Measurements from ENCODE around the gene ACAD11. TPM values are rescaled to one million over a fixed set of nuclear protein-coding genes. Genes with fewer than 3 reads are reported as not detected.

The ACAD11 gene
- total RNA-seq, 1 experiment from 2014 or later = 20.3 TPM

DNA sequence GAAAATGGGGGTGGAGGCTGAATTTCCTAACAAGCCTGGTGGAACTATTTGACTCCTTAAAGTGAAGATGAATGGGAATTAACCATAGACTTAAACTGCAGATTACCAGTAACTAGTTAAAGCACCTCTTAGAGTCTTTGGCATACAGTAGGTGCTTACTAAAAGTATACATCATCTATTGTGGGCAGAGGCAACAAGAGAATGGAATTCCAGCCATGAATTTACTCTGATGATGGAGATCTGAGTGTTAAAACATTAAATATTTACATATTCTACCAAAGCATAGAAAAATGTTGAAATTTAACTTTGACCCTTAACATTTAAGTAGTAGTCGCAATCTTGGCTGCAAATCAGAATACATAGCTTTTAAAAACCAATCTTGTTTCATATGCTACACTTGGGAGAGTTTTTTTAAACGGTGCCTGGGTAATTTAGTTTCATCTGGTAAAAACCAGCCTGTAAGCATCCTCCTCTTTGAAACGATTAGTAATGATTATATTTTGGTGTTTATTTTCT is 5.7 kb upstream of the ACAD11 start:
- POLR2A ChIA-PET = no interaction called here
- Mint-ChIP-seq H3K9me3 (no peaks in the 10 kb centered on the region), H3K4me1 (peaks cover 13% of the 10 kb centered on the region), H3K36me3 (0 out of 2 replicates have a peak, but pooled peaks cover 3% of the 10 kb centered on the region), H3K27me3 (ENCODE audit: low read depth) (no peaks in the 10 kb centered on the region), H3K27ac (no peak overlapping the region), H3K4me3 (no peak overlapping the region)
- ATAC-seq = no peak
- CTCF ChIA-PET = interaction anchor here (1.4 kb wide), 1 partner anchor 24 kb away, joined by 4 read pairs; no protein-coding TSS in a partner anchor
- TF ChIP-seq ATF2 (CRISPR knock-in tag; IDR thresholded peaks at IDR 0.05; ENCODE audit: borderline replicate concordance, low read depth) (no peak), GABPB1 (CRISPR knock-in tag; IDR thresholded peaks at IDR 0.05) (no peak), ZNF138 (CRISPR knock-in tag; conservative IDR thresholded peaks at IDR 0.05) (no peak), IRF2 (CRISPR knock-in tag; IDR thresholded peaks at IDR 0.05; ENCODE audit: borderline replicate concordance, low read depth) (no peak), ERG (CRISPR knock-in tag; IDR thresholded peaks at IDR 0.05) (no peak), PRRX2 (CRISPR knock-in tag; IDR thresholded peaks at IDR 0.05) (no peak), ESRRA (CRISPR knock-in tag; IDR thresholded peaks at IDR 0.05; ENCODE audit: borderline replicate concordance) (no peak), NR1H2 (CRISPR knock-in tag; IDR thresholded peaks at IDR 0.05) (no peak), TCF7 (CRISPR knock-in tag; IDR thresholded peaks at IDR 0.05; ENCODE audit: low read depth) (no peak)
- TF ChIP-seq, protein P1, sequence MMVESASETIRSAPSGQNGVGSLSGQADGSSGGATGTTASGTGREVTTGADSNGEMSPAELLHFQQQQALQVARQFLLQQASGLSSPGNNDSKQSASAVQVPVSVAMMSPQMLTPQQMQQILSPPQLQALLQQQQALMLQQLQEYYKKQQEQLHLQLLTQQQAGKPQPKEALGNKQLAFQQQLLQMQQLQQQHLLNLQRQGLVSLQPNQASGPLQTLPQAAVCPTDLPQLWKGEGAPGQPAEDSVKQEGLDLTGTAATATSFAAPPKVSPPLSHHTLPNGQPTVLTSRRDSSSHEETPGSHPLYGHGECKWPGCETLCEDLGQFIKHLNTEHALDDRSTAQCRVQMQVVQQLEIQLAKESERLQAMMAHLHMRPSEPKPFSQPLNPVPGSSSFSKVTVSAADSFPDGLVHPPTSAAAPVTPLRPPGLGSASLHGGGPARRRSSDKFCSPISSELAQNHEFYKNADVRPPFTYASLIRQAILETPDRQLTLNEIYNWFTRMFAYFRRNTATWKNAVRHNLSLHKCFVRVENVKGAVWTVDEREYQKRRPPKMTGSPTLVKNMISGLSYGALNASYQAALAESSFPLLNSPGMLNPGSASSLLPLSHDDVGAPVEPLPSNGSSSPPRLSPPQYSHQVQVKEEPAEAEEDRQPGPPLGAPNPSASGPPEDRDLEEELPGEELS (CRISPR knock-in tag; IDR thresholded peaks at IDR 0.05) = no peak
- TF ChIP-seq, protein P2, sequence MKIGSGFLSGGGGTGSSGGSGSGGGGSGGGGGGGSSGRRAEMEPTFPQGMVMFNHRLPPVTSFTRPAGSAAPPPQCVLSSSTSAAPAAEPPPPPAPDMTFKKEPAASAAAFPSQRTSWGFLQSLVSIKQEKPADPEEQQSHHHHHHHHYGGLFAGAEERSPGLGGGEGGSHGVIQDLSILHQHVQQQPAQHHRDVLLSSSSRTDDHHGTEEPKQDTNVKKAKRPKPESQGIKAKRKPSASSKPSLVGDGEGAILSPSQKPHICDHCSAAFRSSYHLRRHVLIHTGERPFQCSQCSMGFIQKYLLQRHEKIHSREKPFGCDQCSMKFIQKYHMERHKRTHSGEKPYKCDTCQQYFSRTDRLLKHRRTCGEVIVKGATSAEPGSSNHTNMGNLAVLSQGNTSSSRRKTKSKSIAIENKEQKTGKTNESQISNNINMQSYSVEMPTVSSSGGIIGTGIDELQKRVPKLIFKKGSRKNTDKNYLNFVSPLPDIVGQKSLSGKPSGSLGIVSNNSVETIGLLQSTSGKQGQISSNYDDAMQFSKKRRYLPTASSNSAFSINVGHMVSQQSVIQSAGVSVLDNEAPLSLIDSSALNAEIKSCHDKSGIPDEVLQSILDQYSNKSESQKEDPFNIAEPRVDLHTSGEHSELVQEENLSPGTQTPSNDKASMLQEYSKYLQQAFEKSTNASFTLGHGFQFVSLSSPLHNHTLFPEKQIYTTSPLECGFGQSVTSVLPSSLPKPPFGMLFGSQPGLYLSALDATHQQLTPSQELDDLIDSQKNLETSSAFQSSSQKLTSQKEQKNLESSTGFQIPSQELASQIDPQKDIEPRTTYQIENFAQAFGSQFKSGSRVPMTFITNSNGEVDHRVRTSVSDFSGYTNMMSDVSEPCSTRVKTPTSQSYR (CRISPR knock-in tag; IDR thresholded peaks at IDR 0.05) = no peak
- TF ChIP-seq, protein P3, sequence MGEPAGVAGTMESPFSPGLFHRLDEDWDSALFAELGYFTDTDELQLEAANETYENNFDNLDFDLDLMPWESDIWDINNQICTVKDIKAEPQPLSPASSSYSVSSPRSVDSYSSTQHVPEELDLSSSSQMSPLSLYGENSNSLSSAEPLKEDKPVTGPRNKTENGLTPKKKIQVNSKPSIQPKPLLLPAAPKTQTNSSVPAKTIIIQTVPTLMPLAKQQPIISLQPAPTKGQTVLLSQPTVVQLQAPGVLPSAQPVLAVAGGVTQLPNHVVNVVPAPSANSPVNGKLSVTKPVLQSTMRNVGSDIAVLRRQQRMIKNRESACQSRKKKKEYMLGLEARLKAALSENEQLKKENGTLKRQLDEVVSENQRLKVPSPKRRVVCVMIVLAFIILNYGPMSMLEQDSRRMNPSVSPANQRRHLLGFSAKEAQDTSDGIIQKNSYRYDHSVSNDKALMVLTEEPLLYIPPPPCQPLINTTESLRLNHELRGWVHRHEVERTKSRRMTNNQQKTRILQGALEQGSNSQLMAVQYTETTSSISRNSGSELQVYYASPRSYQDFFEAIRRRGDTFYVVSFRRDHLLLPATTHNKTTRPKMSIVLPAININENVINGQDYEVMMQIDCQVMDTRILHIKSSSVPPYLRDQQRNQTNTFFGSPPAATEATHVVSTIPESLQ (CRISPR knock-in tag; IDR thresholded peaks at IDR 0.05) = no peak
- DNase-seq (ENCODE audit: low spot score) = no peak

DNA sequence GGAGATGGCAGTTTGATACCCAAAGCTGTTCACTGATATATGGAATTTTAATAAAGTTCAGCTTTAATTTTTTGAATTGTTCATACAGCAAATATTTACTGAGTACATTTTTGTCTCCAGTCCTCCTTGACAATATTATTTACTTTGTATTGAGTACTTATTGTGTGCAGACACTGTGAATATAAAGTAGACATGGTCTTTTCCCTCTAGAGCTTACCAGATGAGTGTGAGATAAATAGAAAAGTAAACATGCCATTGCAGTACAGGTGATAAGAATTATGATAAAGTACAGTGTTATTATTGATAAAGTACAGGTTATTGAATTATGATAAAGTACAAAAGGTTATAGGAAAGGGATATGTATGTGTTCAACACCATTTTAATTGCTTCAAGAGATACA is 2.6 kb upstream of the ACAD11 start:
- no peaks in the 10 kb centered on the region for H3K9me3 Mint-ChIP-seq
- 0 out of 2 replicates have a peak, but pooled peaks cover 3% of the 10 kb centered on the region for H3K36me3 Mint-ChIP-seq
- H3K4me3 Mint-ChIP-seq = peak overlapping the region; percentile 86
- no peaks in the 10 kb centered on the region for H3K27me3 Mint-ChIP-seq (ENCODE audit: low read depth)
- ATAC-seq (no peak), DNase-seq (ENCODE audit: low spot score) (no peak)
- peaks cover 18% of the 10 kb centered on the region for H3K4me1 Mint-ChIP-seq
- H3K27ac Mint-ChIP-seq = no peak overlapping the region
- POLR2A ChIA-PET = interaction anchor here (0.8 kb wide), 1 partner anchor 24 kb away, joined by 6 read pairs; no protein-coding TSS in a partner anchor
- CTCF ChIA-PET = interaction anchor here (1.5 kb wide), 1 partner anchor 20 kb away, joined by 6 read pairs; no protein-coding TSS in a partner anchor
- TF ChIP-seq ATF2 (CRISPR knock-in tag; IDR thresholded peaks at IDR 0.05; ENCODE audit: borderline replicate concordance, low read depth) (no peak), ZNF423 (CRISPR knock-in tag; IDR thresholded peaks at IDR 0.05) (no peak), JAZF1 (CRISPR knock-in tag; IDR thresholded peaks at IDR 0.05) (no peak), ZNF138 (CRISPR knock-in tag; conservative IDR thresholded peaks at IDR 0.05) (no peak), SMAD3 (CRISPR knock-in tag; IDR thresholded peaks at IDR 0.05; ENCODE audit: borderline replicate concordance) (no peak), GABPB1 (CRISPR knock-in tag; IDR thresholded peaks at IDR 0.05) (no peak), ZNF671 (CRISPR knock-in tag; IDR thresholded peaks at IDR 0.05) (no peak), HMGA2 (CRISPR knock-in tag; IDR thresholded peaks at IDR 0.05) (no peak)
- TF ChIP-seq, protein P4, sequence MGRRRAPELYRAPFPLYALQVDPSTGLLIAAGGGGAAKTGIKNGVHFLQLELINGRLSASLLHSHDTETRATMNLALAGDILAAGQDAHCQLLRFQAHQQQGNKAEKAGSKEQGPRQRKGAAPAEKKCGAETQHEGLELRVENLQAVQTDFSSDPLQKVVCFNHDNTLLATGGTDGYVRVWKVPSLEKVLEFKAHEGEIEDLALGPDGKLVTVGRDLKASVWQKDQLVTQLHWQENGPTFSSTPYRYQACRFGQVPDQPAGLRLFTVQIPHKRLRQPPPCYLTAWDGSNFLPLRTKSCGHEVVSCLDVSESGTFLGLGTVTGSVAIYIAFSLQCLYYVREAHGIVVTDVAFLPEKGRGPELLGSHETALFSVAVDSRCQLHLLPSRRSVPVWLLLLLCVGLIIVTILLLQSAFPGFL (CRISPR knock-in tag; IDR thresholded peaks at IDR 0.05; ENCODE audit: borderline replicate concordance) = no peak
- TF ChIP-seq, protein P5, sequence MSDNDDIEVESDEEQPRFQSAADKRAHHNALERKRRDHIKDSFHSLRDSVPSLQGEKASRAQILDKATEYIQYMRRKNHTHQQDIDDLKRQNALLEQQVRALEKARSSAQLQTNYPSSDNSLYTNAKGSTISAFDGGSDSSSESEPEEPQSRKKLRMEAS (CRISPR knock-in tag; IDR thresholded peaks at IDR 0.05) = no peak

All from WTC11 (cell line).